Measurements from ENCODE around the gene NOVA2.

The NOVA2 gene

DNA sequence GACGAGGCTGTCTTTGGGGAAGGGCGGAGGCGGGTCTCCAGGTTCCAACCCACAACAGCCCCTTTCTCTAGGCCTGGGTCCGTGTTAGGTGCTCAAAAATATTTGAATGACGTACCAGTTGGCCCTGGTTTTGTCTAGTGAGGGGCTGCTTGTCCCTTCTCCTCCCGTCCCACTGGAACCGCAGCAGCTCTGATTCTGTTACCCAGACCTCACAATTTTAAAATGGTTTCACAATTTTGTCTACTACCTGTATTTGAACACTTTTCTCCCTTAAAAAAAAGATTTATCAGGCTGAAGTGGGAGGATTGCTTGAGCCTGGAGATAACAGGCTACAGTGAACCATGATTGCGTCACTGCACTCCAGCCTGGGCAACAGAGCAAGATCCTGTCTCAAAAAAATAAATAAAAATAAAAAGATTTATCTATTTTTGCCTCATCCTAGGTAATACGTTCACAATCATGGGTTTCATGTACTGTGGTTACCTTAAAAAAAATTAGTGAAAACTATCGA lies 86.4 kb downstream of the NOVA2 start:
- H3K27me3 ChIP-seq (ENCODE audit: control insufficient read depth, low read length), result no peaks in the 10 kb centered on the region
- H3K79me2 ChIP-seq (ENCODE audit: control insufficient read depth, low read length), result peaks cover 32% of the 10 kb centered on the region
- peak overlapping the region; percentile 73 for H3K27ac ChIP-seq (ENCODE audit: low read depth, low read length)
- H3K9me2 ChIP-seq (replicated peaks; ENCODE audit: control insufficient read depth, low read length), result no peaks in the 10 kb centered on the region
- TF ChIP-seq EZH2phosphoT487 (IDR thresholded peaks at IDR 0.05; ENCODE audit: borderline replicate concordance, low read length), result no peak
- TF ChIP-seq, protein P1, sequence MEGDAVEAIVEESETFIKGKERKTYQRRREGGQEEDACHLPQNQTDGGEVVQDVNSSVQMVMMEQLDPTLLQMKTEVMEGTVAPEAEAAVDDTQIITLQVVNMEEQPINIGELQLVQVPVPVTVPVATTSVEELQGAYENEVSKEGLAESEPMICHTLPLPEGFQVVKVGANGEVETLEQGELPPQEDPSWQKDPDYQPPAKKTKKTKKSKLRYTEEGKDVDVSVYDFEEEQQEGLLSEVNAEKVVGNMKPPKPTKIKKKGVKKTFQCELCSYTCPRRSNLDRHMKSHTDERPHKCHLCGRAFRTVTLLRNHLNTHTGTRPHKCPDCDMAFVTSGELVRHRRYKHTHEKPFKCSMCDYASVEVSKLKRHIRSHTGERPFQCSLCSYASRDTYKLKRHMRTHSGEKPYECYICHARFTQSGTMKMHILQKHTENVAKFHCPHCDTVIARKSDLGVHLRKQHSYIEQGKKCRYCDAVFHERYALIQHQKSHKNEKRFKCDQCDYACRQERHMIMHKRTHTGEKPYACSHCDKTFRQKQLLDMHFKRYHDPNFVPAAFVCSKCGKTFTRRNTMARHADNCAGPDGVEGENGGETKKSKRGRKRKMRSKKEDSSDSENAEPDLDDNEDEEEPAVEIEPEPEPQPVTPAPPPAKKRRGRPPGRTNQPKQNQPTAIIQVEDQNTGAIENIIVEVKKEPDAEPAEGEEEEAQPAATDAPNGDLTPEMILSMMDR (IDR thresholded peaks at IDR 0.05; ENCODE audit: low read depth, low read length, poor library complexity, severe bottlenecking), result no peak
- peak overlapping the region; percentile 82 for H3K4me3 ChIP-seq (ENCODE audit: low read length)
- peaks cover 4% of the 10 kb centered on the region; the same call in 1 of the 2 replicates for H3F3A ChIP-seq (ENCODE audit: control insufficient read depth, insufficient read depth)
- H4K20me1 ChIP-seq (ENCODE audit: control insufficient read depth, insufficient read depth, low read depth, low read length), result peaks cover 15% of the 10 kb centered on the region; the same call in 1 of the 2 replicates
- H3K36me3 ChIP-seq (ENCODE audit: control insufficient read depth, low read length), result peaks cover 28% of the 10 kb centered on the region
- no peaks in the 10 kb centered on the region for H3K9me3 ChIP-seq (ENCODE audit: control insufficient read depth, insufficient read depth, low read length)
- peak overlapping the region; percentile 97 for H3K4me2 ChIP-seq (ENCODE audit: low read length)
- peaks cover 31% of the 10 kb centered on the region for H3K4me1 ChIP-seq (ENCODE audit: control insufficient read depth, low read length)

DNA sequence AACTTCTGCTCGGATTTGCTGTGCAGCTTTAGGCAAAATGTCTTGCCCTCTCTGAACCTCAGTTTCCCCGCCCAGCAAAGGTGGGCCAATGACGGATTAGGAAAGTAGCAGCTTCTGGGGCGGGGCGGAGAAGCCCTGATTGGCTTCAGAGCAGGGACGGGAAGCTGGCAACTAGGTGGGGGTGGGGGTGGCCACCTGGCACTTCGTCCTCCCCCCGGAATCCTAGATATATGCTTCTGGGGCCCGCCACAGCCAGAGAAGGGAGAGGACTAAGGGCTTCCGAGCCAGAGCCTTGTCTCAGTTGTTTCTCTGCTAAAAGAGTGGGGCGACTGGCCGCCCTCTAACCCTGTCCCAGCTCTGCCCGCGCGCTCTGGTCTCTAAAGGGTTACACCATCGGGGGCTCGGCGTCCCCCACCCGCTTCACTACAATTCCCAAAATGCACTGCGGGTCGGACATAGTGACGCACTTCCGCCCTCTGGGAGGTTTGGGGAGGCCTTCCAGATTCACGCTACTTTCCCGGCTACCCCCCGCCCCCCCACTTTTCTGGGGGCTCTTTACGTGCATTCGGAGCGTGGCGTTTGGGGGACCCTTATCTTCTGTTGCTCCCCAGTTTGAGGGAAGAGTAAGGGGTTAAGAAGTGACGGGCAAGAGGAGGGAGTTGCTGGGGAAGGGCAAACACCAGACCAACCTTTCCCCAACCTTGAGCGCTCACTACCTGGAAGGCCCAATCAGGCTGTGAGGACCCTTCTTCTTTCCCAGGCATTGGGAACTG lies 87.1 kb downstream of the NOVA2 start:
- peaks cover 29% of the 10 kb centered on the region for H3K36me3 ChIP-seq (ENCODE audit: control insufficient read depth, low read length)
- no peaks in the 10 kb centered on the region for H3K9me2 ChIP-seq (replicated peaks; ENCODE audit: control insufficient read depth, low read length)
- H4K20me1 ChIP-seq (ENCODE audit: control insufficient read depth, insufficient read depth, low read depth, low read length), result peaks cover 20% of the 10 kb centered on the region; the same call in 1 of the 2 replicates
- peaks cover 4% of the 10 kb centered on the region; the same call in 1 of the 2 replicates for H3F3A ChIP-seq (ENCODE audit: control insufficient read depth, insufficient read depth)
- peak overlapping the region; percentile 73 for H3K27ac ChIP-seq (ENCODE audit: low read depth, low read length)
- peaks cover 31% of the 10 kb centered on the region for H3K4me1 ChIP-seq (ENCODE audit: control insufficient read depth, low read length)
- no peaks in the 10 kb centered on the region for H3K27me3 ChIP-seq (ENCODE audit: control insufficient read depth, low read length)
- H3K9me3 ChIP-seq (ENCODE audit: control insufficient read depth, insufficient read depth, low read length), result no peaks in the 10 kb centered on the region
- peaks cover 32% of the 10 kb centered on the region for H3K79me2 ChIP-seq (ENCODE audit: control insufficient read depth, low read length)
- TF ChIP-seq, protein P1 (IDR thresholded peaks at IDR 0.05; ENCODE audit: low read depth, low read length, poor library complexity, severe bottlenecking), result no peak
- TF ChIP-seq EZH2phosphoT487 (IDR thresholded peaks at IDR 0.05; ENCODE audit: borderline replicate concordance, low read length), result no peak
- H3K4me2 ChIP-seq (ENCODE audit: low read length), result peak overlapping the region; percentile 97
- H3K4me3 ChIP-seq (ENCODE audit: low read length), result peak overlapping the region; percentile 82

DNA sequence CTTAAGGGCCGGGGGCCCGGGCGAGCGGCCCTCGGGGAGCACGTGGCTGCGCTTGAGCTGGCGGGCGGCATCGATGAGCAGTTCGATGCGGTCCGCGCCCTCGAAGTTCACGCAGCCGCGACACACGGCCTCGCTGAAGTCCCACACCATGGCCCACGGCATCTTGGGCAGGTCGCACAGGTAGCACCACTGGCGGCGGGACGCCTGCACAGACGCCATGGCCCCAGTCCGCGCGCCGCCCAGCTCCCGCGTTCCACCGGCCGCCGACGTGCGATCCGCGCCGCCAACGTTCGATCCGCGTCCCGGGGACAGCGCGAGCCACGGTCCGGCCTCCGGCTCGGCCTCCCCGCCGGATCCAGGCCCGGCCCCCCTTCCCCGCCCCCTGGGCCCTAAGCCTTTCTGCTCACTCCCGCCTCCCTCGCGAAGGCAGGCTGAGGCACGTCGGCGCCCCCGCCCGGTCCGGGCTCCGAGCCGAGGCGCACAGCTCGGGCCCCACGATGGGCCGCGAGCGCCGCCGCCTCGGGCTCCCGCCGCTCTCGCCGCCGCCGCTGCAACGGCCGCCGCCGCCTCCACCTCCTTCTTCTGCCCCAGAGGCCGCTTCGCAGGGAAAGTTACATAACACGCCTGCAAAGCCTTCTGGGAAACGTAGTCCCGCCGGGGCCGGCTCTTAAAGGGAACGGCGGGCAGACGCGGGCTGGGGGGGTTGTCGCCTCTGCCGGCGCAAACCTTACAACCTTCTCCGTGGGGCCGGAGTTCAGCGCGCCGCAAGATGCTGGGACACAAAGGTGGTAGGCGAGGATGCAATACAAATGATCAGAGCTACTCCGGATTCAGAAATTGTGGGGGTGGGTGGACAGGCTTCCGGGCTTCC lies 87.9 kb downstream of the NOVA2 start, which contains the start of gene IRF2BP1:
Gene IRF2BP1, minus strand, starts transcription at position 586 of the 871 bp plus-strand sequence. Its CDS starts 367 bp downstream, at position 219.
- Histone ChIP-seq H3K4me2 (ENCODE audit: low read length) (peak within 1 kb of the TSS; percentile 97), H3K4me1 (ENCODE audit: control insufficient read depth, low read length) (peaks cover 31% of the 10 kb centered on the region), H4K20me1 (ENCODE audit: control insufficient read depth, insufficient read depth, low read depth, low read length) (peaks cover 20% of the 10 kb centered on the region; the same call in 1 of the 2 replicates), H3K4me3 (ENCODE audit: low read length) (peak within 1 kb of the TSS; percentile 82), H3K9me3 (ENCODE audit: control insufficient read depth, insufficient read depth, low read length) (no peaks in the 10 kb centered on the region), H3K9me2 (replicated peaks; ENCODE audit: control insufficient read depth, low read length) (no peaks in the 10 kb centered on the region), H3K27me3 (ENCODE audit: control insufficient read depth, low read length) (no peaks in the 10 kb centered on the region), H3K27ac (ENCODE audit: low read depth, low read length) (peak within 1 kb of the TSS; percentile 73), H3K36me3 (ENCODE audit: control insufficient read depth, low read length) (peaks cover 29% of the 10 kb centered on the region), H3K79me2 (ENCODE audit: control insufficient read depth, low read length) (peaks cover 32% of the 10 kb centered on the region), H3F3A (ENCODE audit: control insufficient read depth, insufficient read depth) (peaks cover 4% of the 10 kb centered on the region; the same call in 1 of the 2 replicates)
- TF ChIP-seq, protein P1 (IDR thresholded peaks at IDR 0.05; ENCODE audit: low read depth, low read length, poor library complexity, severe bottlenecking), result no peak
- TF ChIP-seq EZH2phosphoT487 (IDR thresholded peaks at IDR 0.05; ENCODE audit: borderline replicate concordance, low read length), result no peak

Data from DOHH2 (cell line).